GDM1 (cell line): ENCODE measurements around the gene GNGT2.

Experiments used
- DNase-seq: peaks from one replicate; lab custom pipeline; 2025; lab: John Stamatoyannopoulos, UW

GNGT2 gene

DNA sequence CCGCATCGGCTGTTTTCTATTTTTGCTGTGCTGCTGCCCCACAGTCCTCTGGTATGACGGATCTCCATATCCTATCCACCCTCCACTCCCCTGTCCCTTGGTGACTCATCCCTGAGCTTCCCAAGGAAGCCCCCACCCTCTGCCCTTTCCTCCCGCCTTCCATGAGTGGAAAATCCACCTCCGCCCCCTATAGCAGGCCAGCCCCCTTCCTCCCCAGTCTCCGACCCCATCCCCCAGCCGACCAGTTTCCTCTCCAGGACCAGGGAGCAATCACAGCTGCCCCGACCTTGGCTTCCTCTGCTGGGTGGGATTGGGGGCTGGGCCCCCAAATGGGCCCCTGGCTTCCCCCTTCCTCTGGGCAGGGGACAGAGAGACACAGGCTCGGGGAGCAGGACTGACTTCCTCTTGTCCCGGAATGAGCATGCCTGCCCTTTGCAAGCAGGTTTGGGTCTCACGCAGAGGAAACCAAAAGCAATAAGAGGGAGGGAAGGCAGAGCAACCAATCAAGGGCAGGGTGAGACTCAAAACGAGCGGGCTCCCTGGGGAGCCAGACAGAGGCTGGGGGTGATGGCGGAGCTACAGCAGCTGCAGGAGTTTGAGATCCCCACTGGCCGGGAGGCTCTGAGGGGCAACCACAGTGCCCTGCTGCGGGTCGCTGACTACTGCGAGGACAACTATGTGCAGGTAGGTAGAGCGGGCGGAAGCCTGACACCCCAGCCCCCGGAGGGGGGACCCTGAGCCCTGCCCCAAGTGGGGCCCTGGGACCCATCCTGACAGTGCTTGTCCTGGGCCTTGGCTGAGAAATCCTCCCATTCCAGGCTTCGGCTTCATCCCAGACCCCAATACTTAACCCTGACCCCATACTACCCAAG, at the start of gene GNGT2, which contains the start of gene ABI3:
Gene GNGT2 (minus strand): TSS at position 417 of the 872 bp plus-strand sequence. CDS start 3,152 bp downstream, outside the sequence.
Gene ABI3 (plus strand): TSS at position 550 of the 872 bp plus-strand sequence. CDS start 18 bp downstream, at position 568.
- DNase-seq, result peak; percentile 50

DNA sequence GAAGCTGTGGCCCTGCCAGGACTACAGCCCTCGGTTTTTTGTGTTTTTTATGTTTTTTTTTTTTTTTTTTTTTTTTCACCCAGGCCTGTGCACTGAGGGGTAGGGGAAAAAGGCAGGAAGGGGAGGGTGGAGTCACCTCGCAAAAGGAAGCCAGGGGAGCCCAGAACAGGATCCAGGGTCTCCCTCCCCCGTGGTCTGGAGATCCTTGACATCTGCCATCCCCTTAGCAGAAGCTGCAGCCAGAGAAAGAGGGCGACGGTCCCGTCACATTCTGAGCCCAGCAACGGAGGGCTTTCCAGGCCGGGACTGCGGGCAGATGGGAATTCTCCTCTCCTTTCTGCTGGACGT, 49.3 kb upstream of the GNGT2 start:
- peak; percentile 52 for DNase-seq

DNA sequence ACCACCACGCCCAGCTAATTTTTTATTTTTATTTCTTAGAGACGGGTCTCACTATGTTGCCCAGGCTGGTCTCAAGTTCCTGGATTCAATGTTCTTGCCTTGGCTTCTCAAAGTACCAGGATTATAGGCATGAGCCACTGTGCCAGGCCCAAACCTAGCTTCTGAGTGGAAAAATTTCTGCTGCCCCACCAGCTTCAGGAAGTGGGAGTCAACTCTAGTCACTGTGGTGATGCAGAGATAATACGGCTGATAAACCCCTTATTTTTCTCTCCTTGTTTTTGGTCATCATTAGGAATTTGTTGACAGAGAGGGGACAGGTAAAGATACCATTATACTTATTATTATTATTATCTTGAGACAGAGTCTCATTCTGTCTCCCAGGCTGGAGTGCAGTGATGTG, 48.0 kb upstream of the GNGT2 start:
- no peak for DNase-seq

DNA sequence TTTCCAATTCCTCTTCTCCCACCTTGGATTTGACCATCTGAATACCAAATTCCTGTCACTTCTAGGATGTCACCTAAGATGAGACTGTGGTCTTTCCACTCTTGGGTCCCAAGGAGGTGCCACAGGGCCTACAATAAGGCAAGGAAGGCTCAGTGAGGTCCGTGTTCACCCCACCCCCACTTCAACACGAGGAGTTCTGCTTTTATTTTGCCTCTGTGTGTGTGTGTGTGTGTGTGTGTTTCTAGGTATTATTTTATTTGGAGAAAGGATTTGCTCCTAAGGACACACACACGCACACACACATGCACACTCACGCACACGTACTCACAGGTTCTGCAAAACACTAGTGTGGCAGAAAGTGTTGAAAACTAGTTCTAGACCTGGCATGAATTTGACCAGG, 44.8 kb upstream of the GNGT2 start:
- peak; percentile 15 for DNase-seq

DNA sequence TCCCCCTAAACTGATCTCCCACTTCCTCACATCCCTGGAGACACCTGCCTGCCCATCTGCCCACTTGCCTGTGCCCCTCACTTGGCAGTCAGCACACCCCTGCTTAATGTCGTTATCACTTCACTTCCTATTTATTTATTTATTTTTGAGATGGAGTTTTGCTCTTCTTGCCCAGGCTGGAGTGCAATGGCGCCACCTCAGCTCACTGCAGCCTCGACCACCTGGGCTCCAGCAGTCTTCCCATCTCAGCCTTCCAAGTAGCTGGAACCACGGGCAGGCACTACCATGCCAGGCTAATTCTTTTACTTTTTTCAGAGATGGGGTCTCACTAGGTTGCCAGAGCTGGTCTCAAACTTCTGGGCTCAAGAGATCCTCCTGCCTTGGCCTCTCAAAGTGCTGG, 43.7 kb upstream of the GNGT2 start:
- no peak for DNase-seq

DNA sequence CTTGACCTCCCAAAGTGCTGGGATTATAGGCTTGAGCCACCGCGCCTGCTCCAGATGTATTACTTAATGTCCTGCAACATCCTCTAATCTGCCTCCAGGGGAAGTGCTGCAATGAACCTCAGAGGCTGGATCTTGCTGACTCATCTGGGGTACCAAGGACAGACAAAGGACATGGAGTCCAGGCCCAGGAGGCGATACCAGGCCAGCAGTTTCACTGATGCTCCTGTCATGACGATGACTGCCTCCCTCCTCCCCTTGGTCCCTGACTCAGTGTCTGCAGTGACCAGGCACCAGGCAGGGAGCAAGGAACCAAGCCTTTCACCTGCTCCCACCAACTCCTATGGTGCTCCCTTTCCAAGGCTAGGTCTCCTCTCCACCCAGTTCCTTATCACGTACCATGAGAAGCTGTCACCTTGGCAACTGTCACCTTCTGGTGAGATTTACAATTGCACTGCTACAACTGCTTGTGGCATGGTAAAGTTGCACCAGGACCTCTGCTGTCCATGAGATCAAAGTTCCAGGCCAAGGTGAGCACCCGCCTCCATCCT, 41.8 kb upstream of the GNGT2 start:
- no peak for DNase-seq

DNA sequence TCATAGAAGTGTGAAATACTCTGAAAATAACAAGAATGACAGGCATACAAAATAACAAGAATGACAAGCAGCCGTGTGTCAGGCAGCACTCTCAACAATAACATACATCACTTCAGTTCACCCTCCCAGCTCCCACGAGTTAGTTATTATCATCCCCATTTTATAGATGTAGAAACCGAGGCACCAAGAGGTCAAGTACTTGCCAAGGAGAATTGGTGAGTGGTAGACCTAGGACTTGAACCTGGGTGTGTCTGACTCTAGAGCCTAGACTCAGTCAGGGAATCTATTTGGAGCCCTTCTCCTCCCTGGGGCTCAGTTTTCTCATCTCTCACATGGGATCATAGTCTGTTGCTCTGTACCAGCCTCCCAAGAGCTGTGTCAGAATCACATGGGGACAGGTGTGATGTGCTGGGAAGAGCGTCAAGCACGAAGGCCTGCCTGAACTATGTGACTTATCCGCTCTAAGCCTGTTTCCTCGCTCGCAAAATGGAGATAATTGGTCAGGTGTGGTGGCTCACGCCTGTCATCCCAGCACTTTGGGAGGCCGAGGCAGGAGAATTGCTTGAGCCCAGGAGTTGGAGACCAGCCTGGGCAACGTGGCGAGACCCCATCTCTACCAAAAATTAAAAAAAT, 39.6 kb upstream of the GNGT2 start:
- no peak for DNase-seq

DNA sequence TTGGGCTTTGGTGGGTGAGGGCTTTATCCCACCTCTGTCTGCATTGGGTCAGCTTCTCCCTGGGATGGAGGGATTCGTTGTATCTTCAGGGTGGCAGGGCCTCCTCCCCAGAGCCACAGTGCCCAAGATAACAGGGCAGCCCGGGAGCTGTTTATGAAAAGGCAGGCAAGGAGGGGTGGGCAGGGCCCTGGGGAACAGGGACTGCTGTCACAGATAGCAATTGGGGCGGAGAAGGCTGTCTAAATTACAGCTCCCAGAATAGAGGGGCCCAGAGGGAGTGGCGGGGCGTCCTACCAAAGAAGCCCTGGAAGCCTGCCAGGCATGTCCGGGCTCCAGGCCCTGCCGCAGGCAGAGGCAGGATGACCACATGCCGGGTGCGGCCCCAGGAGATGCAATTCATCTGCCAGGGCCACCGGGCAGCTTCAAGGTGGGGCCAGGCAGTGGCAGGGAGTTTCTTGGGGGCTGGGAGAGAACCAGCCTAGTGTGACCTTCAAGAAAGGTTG, 39.0 kb upstream of the GNGT2 start:
- no peak for DNase-seq

DNA sequence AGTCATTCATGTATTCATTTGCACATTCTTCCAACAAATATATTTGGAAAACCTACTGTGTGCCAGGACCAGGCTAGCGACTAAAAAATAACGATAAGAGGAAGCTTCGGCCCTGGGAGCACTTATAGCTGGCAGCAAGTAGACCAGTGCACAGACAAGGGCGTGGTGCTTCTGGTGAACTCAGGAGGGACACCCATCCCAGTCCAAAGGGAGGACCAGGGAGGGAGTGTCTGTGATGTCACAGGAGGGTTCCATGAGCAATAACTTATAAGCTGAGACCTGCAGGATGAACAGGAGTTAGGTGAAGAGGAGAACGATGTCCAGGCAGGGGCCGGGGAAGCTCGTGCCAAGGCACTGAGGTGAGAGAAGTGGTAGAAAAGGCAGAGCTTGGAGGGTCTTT, 37.6 kb upstream of the GNGT2 start:
- no peak for DNase-seq

DNA sequence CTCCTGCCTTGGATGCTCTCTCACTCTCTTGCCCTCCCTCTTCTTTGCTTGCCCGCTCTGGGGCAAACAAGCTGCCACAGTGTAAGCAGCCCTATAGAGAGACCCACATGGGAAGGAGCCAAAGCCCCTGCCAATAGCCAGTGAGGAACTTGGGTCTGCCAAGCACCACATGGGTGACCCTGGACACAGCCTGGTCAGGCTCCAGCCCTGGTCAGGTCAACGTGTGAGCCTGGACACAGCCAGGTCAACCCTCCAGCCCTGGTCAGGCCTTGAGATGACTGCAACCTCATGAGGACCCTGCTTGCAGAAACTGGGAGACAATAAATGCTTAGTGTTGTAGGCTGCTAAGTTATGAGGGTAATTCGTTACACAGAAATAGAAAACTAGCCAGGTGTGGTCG, 34.5 kb upstream of the GNGT2 start:
- DNase-seq, result no peak

DNA sequence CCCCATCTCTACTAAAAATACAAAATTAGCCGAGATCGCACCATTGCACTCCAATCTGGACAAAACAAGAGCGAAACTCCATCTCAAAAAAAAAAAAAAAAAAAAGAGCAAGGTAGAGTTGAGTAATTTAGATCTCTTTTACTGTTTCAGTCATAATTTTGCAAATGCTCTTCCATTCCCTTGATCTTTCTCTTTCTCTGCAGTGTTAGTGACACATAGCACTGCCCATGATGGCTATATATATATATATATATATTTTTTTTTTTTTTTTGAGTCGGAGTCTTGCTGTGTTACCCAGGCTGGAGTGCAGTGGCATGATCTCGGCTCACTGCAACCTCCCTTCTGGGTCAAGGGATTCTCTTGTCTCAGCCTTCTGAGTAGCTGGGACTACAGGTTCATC, 32.4 kb upstream of the GNGT2 start:
- DNase-seq, result no peak

DNA sequence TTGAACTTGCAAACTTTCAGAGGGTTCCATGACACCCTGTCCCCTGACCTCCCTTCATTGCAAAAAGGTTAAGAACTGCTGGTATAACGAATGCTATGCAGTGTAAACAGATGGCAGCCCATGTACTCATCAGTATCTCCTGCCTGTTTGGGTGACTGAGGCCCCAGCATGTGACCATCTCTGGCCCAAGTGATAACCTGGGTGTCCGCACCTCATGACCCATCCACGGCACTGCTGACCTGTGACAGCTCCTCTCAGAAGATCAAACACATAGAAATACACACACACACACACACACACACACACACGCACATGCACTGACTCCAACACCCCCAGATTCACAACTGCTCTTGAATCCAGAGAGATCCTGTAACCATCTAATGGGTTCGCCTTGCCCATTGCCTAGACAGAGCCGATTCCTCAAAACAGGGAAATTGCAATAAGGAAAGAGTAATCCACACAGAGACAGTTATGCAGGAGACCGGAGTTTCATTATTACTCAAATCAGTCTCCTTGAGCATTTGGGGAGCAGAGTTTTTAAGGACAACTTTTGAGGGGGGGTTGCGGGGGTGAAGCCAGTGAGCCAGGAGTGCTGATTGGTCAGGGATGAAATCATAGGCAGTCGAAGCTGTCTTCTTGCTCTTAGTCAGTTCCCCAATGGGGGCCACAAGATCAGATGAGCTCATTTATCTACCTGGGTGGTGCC, 31.5 kb upstream of the GNGT2 start:
- DNase-seq, result no peak

DNA sequence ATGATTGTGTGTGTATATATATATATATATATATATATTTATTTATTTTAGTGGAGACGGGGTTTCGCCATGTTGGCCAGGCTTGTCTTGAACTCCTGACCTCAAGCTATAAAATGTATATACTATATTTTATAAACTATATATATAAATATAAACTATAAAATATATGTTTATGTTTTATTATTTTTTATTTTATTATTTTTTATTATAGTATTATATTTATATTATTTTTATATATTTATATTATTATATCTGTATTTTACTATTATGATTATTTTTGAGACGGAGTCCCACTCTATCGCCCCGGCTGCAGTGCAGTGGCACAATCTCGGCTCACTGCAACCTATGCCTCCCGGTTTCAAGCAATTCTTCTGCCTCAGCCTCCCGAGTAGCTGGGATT, 30.7 kb upstream of the GNGT2 start:
- DNase-seq, result no peak

DNA sequence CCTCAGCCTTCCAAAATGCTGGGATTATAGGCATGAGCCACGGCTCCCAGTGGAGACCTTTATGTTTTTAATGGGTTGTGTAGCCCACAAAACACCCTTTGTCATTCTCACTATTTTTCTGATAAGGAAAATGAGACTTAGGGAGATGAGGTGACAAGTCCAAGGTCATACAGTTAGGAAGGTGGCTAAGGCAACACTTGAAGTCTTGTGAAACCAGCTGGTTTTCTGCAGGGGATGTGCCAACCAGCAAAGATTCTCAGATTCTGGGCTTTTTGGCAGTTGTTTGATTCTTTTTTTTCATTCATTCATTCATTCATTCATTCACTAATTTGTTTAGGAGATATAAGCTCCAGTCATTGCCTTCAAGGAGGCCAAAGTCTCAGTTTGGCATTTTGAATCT, 30.2 kb upstream of the GNGT2 start:
- no peak for DNase-seq

DNA sequence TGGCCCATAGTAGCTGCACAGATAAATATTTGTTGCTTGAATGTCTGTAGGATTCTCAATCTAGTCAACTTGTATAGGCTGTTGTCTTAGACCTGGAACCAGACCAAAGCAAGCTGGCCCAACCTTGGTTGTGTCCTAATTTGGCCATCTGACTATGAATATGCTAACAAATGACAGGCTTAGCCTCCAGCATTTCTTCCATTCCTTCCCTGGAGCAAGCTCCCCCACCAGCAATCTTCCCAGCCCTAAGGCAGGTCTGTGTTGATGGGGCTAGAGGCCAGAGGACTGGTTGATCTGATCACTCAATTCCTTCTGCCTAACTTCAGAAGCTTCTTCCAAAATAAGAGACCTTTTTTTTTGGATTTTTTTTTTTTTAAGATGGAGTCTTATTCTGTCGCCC, 29.6 kb upstream of the GNGT2 start:
- DNase-seq, result no peak

DNA sequence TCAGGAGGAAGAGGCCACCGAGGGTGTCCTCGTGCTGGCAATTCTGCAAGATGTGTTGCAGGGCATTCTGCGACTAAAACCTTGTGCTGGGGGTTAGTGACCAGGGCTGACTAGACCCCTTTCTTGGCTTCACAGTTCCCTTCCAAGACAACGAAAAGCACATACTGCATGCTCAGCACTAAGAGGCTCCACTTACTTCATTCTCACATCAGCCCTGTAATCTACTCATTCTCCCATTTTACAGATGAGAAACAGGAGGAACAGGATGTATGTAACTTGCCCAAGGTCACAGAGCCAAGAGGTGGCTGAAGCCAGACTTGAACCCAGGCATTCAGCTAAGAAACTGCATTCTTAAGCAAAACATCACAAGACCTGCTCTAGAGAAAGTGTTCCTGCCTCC, 25.5 kb upstream of the GNGT2 start:
- no peak for DNase-seq

DNA sequence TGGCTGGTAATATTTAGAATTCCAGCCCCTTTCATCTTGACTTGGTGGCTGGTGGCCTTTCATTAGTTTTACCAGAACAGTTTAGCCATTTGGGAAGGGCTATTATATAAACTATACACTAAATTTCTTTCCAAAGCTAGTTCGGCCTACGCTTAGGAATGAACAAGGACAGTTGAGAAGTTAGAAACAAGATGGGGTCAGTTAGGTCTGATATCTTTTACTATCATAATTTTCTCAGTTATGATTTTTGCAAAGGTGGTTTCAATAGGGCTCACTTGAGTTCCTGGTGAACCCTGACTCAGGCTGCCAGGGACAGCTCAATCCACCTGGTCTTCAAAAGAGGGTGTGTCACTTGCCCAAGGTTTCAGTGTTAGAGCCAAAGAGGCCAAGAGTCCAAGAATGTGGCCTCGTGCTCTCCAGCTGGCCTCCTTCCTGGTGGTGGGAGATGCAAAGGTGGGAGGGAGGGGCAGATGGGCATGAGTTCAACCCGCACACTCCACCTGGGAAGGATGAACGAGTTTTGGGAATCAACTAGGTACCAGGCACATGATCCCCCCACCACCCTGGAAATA, 24.2 kb upstream of the GNGT2 start:
- DNase-seq, result no peak

DNA sequence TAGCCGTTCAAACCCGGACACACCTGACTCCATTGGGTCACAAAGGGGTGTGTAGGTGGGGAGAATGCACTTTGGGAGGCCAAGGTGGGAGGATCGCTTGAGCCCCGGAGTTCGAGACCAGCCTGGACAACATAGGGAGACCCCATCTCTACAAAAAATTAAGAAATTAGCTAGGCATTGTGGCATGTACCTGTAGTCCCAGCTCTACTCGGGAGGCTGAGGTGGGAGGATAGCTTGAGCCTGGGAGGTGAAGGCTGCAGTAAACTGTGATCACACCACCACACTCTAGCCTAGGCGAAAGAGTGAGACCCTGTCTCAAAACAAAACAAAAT, 21.2 kb upstream of the GNGT2 start:
- no peak for DNase-seq

DNA sequence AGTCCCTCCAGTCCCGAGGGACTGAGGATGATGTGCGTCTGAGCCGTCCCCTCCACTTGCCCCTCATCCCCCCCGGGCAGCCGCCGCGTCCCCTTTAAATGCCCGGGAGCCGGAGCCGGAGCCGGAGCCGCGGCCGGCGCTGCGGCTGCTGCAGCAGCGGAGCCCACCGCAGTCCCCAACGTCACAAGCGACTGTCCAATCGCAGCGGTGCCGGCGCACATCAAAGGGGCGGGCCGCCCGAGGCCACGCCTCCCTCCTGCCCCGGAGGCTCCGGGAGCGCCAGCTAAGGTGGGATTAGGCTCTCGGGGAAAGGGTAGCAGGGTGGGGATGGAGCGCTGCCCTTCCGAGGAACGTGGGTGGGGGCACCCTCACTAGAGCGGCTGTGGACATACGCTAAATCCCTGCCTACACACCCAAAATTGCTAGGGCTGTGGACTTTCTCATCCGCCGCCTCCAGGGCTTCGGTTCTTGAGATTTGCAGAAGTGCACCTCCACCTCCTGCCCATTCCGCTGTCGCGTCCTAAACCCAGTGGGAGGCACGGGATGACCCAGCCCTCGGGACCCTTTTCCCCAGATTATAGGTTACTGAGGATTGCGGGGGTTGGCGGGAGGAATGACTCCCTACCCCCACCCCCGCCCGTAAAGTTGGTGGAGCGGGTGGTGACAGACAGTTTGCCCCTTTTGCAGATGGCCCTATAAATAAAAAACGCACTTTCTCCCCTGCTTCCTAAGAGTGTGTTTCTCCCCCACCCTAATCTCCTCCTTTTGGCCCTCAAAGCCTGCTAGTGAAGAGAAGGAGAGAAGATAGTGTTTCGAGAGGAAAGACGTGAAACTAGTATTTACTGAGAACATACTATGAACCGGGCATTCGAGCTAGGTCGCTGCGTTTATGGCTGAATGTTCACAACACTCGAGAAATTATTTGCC, 20.5 kb upstream of the GNGT2 start, which contains the start of gene PHOSPHO1:
Gene PHOSPHO1 (minus strand): TSS at position 152 of the 927 bp plus-strand sequence. CDS start 4,096 bp downstream, outside the sequence.
- peak; percentile 84 for DNase-seq

DNA sequence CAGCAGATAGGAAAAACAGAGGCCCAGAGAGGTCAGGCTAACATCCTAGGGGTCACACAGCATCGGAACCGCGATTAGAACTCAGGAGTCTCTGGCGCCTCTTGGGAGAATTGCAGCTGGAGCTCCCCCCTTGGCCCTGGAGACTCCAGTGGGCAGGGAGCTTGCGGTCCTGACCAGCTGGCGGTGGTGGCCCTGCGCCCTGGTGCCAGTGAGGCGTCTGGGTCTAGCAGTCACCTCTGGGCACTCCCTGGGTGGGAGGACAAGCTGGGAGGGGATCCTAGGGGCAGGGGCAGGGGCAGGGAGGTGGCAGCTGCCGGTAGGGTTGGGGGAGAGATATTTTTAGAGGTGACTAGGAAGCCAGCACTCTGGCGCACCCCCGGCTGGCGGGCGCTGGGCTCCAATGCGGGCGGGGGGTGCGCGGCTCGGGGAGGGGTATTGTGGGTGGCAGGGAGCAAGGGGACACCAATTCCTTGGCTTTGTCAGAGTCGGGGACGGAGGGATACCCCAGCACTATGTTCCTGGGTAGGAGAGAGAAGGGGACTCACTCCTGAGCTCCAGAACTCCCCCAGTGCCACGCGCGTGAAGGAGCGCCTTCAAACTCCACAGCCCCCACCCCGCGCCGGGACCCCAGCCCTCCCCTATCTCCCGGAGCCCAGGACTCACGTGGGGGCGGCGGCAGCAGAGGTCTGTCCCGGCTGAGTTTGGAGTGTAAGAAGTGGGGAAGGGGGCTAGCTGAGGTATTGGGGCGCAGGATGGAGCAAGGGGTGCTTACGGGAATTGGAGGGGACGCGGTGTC, 19.6 kb upstream of the GNGT2 start:
- DNase-seq, result no peak
